HG02981 (cell line): ENCODE results near the gene CCDC83.
A peak's percentile ranks its signal among the peaks of the same experiment; 100 is the strongest.
"Not testable (repeated sequence)": the region's sequence is repeated elsewhere in the genome, so short reads cannot be mapped to it uniquely, and the experiment has no call there.

Experiments
- ATAC-seq: cut with Tn5 transposase; IDR thresholded peaks from one replicate; pipeline ENCODE4 v1.9.1; 2021; ENCODE audit warnings: mild to moderate bottlenecking, moderate library complexity; ENCODE audit not compliant: unreplicated experiment

CCDC83 gene

GRCh38 chr11:85835263-85835662 lies 19.9 kb upstream of the CCDC83 start:
- ATAC-seq = no peak

GRCh38 chr11:85835729-85836128 lies 19.5 kb upstream of the CCDC83 start:
- no peak for ATAC-seq

GRCh38 chr11:85840932-85841331 lies 14.3 kb upstream of the CCDC83 start:
- not testable (repeated sequence) for ATAC-seq

- ATAC-seq = no peak
Observed at GRCh38 chr11:85843929-85844328, 11.3 kb upstream of the CCDC83 start.

- no peak for ATAC-seq
Observed at GRCh38 chr11:85844439-85845123, 10.6 kb upstream of the CCDC83 start.

GRCh38 chr11:85845124-85845631 lies 10.0 kb upstream of the CCDC83 start:
- no peak for ATAC-seq

- no peak for ATAC-seq
Observed at GRCh38 chr11:85847436-85847835, 7.7 kb upstream of the CCDC83 start.

GRCh38 chr11:85848006-85848405 lies 7.2 kb upstream of the CCDC83 start:
- ATAC-seq = no peak

- no peak for ATAC-seq
Observed at GRCh38 chr11:85848556-85848955, 6.6 kb upstream of the CCDC83 start.

GRCh38 chr11:85852754-85853153 lies 2.4 kb upstream of the CCDC83 start:
- not testable (repeated sequence) for ATAC-seq

- not testable (repeated sequence) for ATAC-seq
Observed at GRCh38 chr11:85853541-85853940, 1.6 kb upstream of the CCDC83 start.

- ATAC-seq = no peak
Observed at GRCh38 chr11:85854212-85854556, 999 bp upstream of the CCDC83 start.

GRCh38 chr11:85854557-85855340 lies 434 bp upstream of the CCDC83 start:
- ATAC-seq = peak; percentile 100

- no peak for ATAC-seq
Observed at GRCh38 chr11:85857098-85857497, 1.9 kb downstream of the CCDC83 start.

GRCh38 chr11:85859541-85859940 lies 4.4 kb downstream of the CCDC83 start:
- not testable (repeated sequence) for ATAC-seq

- no peak for ATAC-seq
Observed at GRCh38 chr11:85863855-85864254, 8.7 kb downstream of the CCDC83 start.

GRCh38 chr11:85866137-85866827 lies 11.1 kb downstream of the CCDC83 start:
- no peak for ATAC-seq

- no peak for ATAC-seq
Observed at GRCh38 chr11:85867751-85868150, 12.6 kb downstream of the CCDC83 start.

GRCh38 chr11:85869781-85870180 lies 14.6 kb downstream of the CCDC83 start:
- ATAC-seq = no peak

- ATAC-seq = no peak
Observed at GRCh38 chr11:85874265-85874664, 19.1 kb downstream of the CCDC83 start.

- ATAC-seq = no peak
Observed at GRCh38 chr11:85875505-85875904, 20.3 kb downstream of the CCDC83 start.

- ATAC-seq = no peak
Observed at GRCh38 chr11:85884581-85885021, 29.4 kb downstream of the CCDC83 start.
